B cell (primary cell): Measurements from ENCODE around the gene DOCK3. TPM values are rescaled to one million over a fixed set of nuclear protein-coding genes. Genes with fewer than 3 reads are reported as not detected.

ENCODE experiments used
- ATAC-seq: fragments of 200-7000 bp; cut with Tn5 transposase; one replicate; pipeline ENCODE4 v1.10.0; 2021; ENCODE audit warnings: low read depth, mild to moderate bottlenecking, moderate number of reproducible peaks, moderate library complexity
- CTCF ChIA-PET: fragments of 350-600 bp; sonication (Branson Sonifier 250); formaldehyde crosslinking; loops from one replicate; lab custom pipeline; 2021; ENCODE audit warnings: antibody characterized with exemption, inconsistent platforms; lab: Charles Lee
- POLR2A ChIA-PET: fragments of 350-600 bp; sonication (Branson Sonifier 250); formaldehyde crosslinking; loops from one replicate; lab custom pipeline; 2021; ENCODE audit warnings: antibody characterized with exemption; lab: Charles Lee
- DNase-seq: peaks from one replicate; pipeline ENCODE4 v3.0.0; 2013
- H2AFZ ChIP-seq: 2 replicates; pipeline ENCODE4 v1.6.1; 2012; ENCODE audit warnings: mild to moderate bottlenecking, low read depth, low read length; ENCODE audit not compliant: insufficient read depth, poor library complexity, severe bottlenecking
- H3K27ac ChIP-seq, 2 donors: 1 replicate in 1 of 2; 2 replicates in 1 of 2; pipeline ENCODE4 v1.5.1; 2012 to 2013; ENCODE audit warnings: low read length in 2 of 2, mild to moderate bottlenecking in 2 of 2, moderate library complexity in 1 of 2
- H3K27me3 ChIP-seq, 4 experiments: fragments of 200-600 bp in 1 of 4; sonication (generic) in 1 of 4; replicated peaks in 1 of 4; 1 replicate in 2 of 4; 2 replicates in 2 of 4; pipeline versions ENCODE4 v1.6.1 to v1.7.0; 2013 to 2016; ENCODE audit warnings: low read length in 3 of 4, mild to moderate bottlenecking in 2 of 4, mixed read lengths in 1 of 4, moderate library complexity in 1 of 4; ENCODE audit not compliant: insufficient read depth in 4 of 4, control insufficient read depth in 3 of 4; ENCODE audit errors: control extremely low read depth in 1 of 4
- H3K36me3 ChIP-seq, 2 experiments: replicated peaks in 1 of 2; 1 replicate in 1 of 2; 2 replicates in 1 of 2; pipeline versions ENCODE4 v1.6.1 to v1.7.1; 2013; ENCODE audit warnings: low read length in 1 of 2; ENCODE audit not compliant: insufficient read depth in 2 of 2, control insufficient read depth in 1 of 2; ENCODE audit errors: control extremely low read depth in 1 of 2, extremely low read depth in 1 of 2
- H3K4me1 ChIP-seq, 2 donors: fragments of 200-600 bp in 1 of 2; sonication (generic) in 1 of 2; 1 replicate in 1 of 2; 2 replicates in 1 of 2; pipeline versions ENCODE4 v1.5.1 to v1.6.1; 2013 to 2017; ENCODE audit warnings: low read length in 2 of 2; ENCODE audit not compliant: control insufficient read depth in 2 of 2, insufficient read depth in 2 of 2
- H3K4me2 ChIP-seq: replicated peaks from 2 replicates; pipeline ENCODE3; 2012; ENCODE audit warnings: mild to moderate bottlenecking, low read depth, low read length; ENCODE audit not compliant: poor library complexity, severe bottlenecking
- H3K4me3 ChIP-seq, 5 experiments: fragments of 200-600 bp in 1 of 5; sonication (generic) in 1 of 5; 1 replicate in 3 of 5; 2 replicates in 2 of 5; pipeline versions ENCODE4 v1.5.1 to v1.7.0; 2011 to 2016; ENCODE audit warnings: low read length in 4 of 5, mild to moderate bottlenecking in 4 of 5, low read depth in 2 of 5, control low read depth in 1 of 5, moderate library complexity in 1 of 5; ENCODE audit not compliant: insufficient read depth in 1 of 5; ENCODE audit errors: control extremely low read depth in 1 of 5, extremely low read depth in 1 of 5
- H3K79me2 ChIP-seq: fragments of 200-600 bp; sonication (generic); one replicate; pipeline ENCODE4 v1.6.0; 2016; ENCODE audit warnings: low read length; ENCODE audit not compliant: control insufficient read depth, insufficient read depth
- H3K9ac ChIP-seq: fragments of 200-600 bp; sonication (generic); 2 replicates; pipeline ENCODE4 v1.6.1; 2017; ENCODE audit warnings: mild to moderate bottlenecking, low read length, moderate library complexity
- H3K9me3 ChIP-seq, 3 donors: one replicate each; pipeline versions ENCODE4 v1.6.1 to v1.7.1; 2013; ENCODE audit warnings: low read length in 2 of 3; ENCODE audit not compliant: control insufficient read depth in 2 of 3, insufficient read depth in 1 of 3; ENCODE audit errors: control extremely low read depth in 1 of 3
- H4K20me1 ChIP-seq: 2 replicates; pipeline ENCODE4 v1.6.0; 2012; ENCODE audit warnings: mild to moderate bottlenecking, low read length; ENCODE audit not compliant: insufficient read depth, control insufficient read depth, poor library complexity, severe bottlenecking
- H3K27ac Mint-ChIP-seq: one replicate; pipeline ENCODE4 v1.8.0; 2021; ENCODE audit warnings: mixed read lengths
- H3K27me3 Mint-ChIP-seq: one replicate; pipeline ENCODE4 v1.8.0; 2021; ENCODE audit warnings: mixed read lengths
- H3K4me1 Mint-ChIP-seq: one replicate; pipeline ENCODE4 v1.8.0; 2021; ENCODE audit warnings: mixed read lengths
- H3K4me3 Mint-ChIP-seq: one replicate; pipeline ENCODE4 v1.8.0; 2021; ENCODE audit warnings: mixed read lengths
- H3K9me3 Mint-ChIP-seq: one replicate; pipeline ENCODE4 v1.8.0; 2022; ENCODE audit warnings: mixed read lengths; ENCODE audit not compliant: insufficient read depth
- CTCF ChIP-seq: fragments of 200-600 bp; IDR thresholded peaks from one replicate; pipeline ENCODE4 v1.8.0; 2022; ENCODE audit warnings: antibody characterized with exemption, mild to moderate bottlenecking
- EZH2 ChIP-seq: IDR thresholded peaks from 2 replicates; pipeline ENCODE4 v1.6.1; 2012; ENCODE audit warnings: borderline replicate concordance, low read depth, mild to moderate bottlenecking, moderate library complexity, low read length; ENCODE audit not compliant: insufficient read depth, poor library complexity, severe bottlenecking
- WGBS: methylation state at CpG from one replicate; pipeline ENCODE4 v1.1.5; 2013; ENCODE audit warnings: missing lambda C conversion rate; ENCODE audit not compliant: insufficient coverage; 5-methylcytosine and 5-hydroxymethylcytosine counted together
- intact Hi-C: fragments of 100-400 bp; cut with micrococcal nuclease; formaldehyde crosslinking; loops from one replicate; pipeline ENCODE4 v1.10.0; 2022
- polyA plus RNA-seq: library from polyadenylated mRNA; depleted of rRNA; stranded (reverse); fragments of >200 nt; gene quantifications from 2 replicates; pipeline ENCODE4 v1.2.3, GENCODE V29; 2012
- total RNA-seq, 2 donors: library from RNA; stranded (reverse); fragments of 120-200 nt in 1 of 2; gene quantifications; 1 replicate in 1 of 2; 2 replicates in 1 of 2; pipeline versions ENCODE4 v1.2.3 to v1.2.4, GENCODE V29; 2013 to 2022

The DOCK3 gene
- total and polyA plus RNA-seq, 2 donors (not counting 1 experiment from before 2014, with no cell fraction given), result 0.06 to 0.30 TPM

- no peak for DNase-seq
- H3K4me2 ChIP-seq, result no peak overlapping the region
- Mint-ChIP-seq H3K27me3 (peaks cover 25% of the 10 kb centered on the region), H3K4me1 (no peaks in the 10 kb centered on the region), H3K9me3 (no peaks in the 10 kb centered on the region), H3K27ac (no peak overlapping the region), H3K4me3 (no peak overlapping the region)
- H3K36me3 ChIP-seq, result no peaks in the 10 kb centered on the region
- H3K9me3 ChIP-seq, result peaks cover 0 to 1% (median 0%) of the 10 kb centered on the region in 3 donors
- peaks cover 0 to 2% (median 0%) of the 10 kb centered on the region in 4 experiments for H3K27me3 ChIP-seq
- 62% methylated on average over 3 of the region's 3 CpGs for WGBS
- ATAC-seq, result no peak
- no peaks in the 10 kb centered on the region for H4K20me1 ChIP-seq
- TF ChIP-seq EZH2, result no peak
- TF ChIP-seq CTCF, result no peak
- CTCF ChIA-PET, result no interaction called here
- no peak overlapping the region for H3K27ac ChIP-seq
- no peaks in the 10 kb centered on the region for H3K79me2 ChIP-seq
- no peak overlapping the region for H3K9ac ChIP-seq
- no peaks in the 10 kb centered on the region for H3K4me1 ChIP-seq
- POLR2A ChIA-PET, result no interaction called here
- no peak overlapping the region for H3K4me3 ChIP-seq
- H2AFZ ChIP-seq, result no peak overlapping the region
- intact Hi-C loops, result no loop called here
These were observed 568.2 kb downstream of the DOCK3 start for GRCh38 chr3:51242939-51243338.

- Histone ChIP-seq H3K4me1 (no peaks in the 10 kb centered on the region), H3K4me2 (no peak overlapping the region), H4K20me1 (no peaks in the 10 kb centered on the region), H3K9me3 (peaks cover 0 to 5% (median 1%) of the 10 kb centered on the region in 3 donors), H2AFZ (no peak overlapping the region), H3K79me2 (no peaks in the 10 kb centered on the region), H3K9ac (no peak overlapping the region), H3K4me3 (no peak overlapping the region), H3K36me3 (no peaks in the 10 kb centered on the region), H3K27me3 (peaks cover 0 to 2% (median 0%) of the 10 kb centered on the region in 4 experiments), H3K27ac (no peak overlapping the region)
- H3K27ac Mint-ChIP-seq, result no peak overlapping the region
- no peaks in the 10 kb centered on the region for H3K9me3 Mint-ChIP-seq
- intact Hi-C loops, result no loop called here
- ATAC-seq (no peak), DNase-seq (no peak)
- H3K4me3 Mint-ChIP-seq, result no peak overlapping the region
- TF ChIP-seq EZH2, result no peak
- no peak for TF ChIP-seq CTCF
- CTCF ChIA-PET, result no interaction called here
- H3K4me1 Mint-ChIP-seq, result no peaks in the 10 kb centered on the region
- peaks cover 25% of the 10 kb centered on the region for H3K27me3 Mint-ChIP-seq
- POLR2A ChIA-PET, result no interaction called here
These were observed 569.2 kb downstream of the DOCK3 start for GRCh38 chr3:51243924-51244323.
